H9 (cell line): ENCODE data around the gene NSG1. TPM values are rescaled to one million over a fixed set of nuclear protein-coding genes. Genes with fewer than 3 reads are reported as not detected.

ENCODE experiments used
- DNase-seq: peaks from one replicate; pipeline ENCODE4 v3.0.0-alpha.2; 2017
- H2AFZ ChIP-seq: one replicate; pipeline ENCODE4 v1.6.1; 2013; ENCODE audit warnings: mild to moderate bottlenecking, low read length, control low read depth, moderate library complexity
- H2AK5ac ChIP-seq: 2 replicates; pipeline ENCODE4 v1.6.1; 2013; ENCODE audit warnings: low read length, control low read depth, mixed read lengths; ENCODE audit not compliant: insufficient read length
- H2BK120ac ChIP-seq: one replicate; pipeline ENCODE4 v1.6.1; 2013; ENCODE audit warnings: low read depth, mild to moderate bottlenecking, low read length, control low read depth, inconsistent platforms; ENCODE audit not compliant: poor library complexity, severe bottlenecking
- H2BK12ac ChIP-seq: 2 replicates; pipeline ENCODE4 v1.6.1; 2013; ENCODE audit warnings: low read length, control low read depth, mixed read lengths, low read depth; ENCODE audit not compliant: insufficient read length
- H2BK15ac ChIP-seq: 2 replicates; pipeline ENCODE4 v1.6.1; 2013; ENCODE audit warnings: low read depth, low read length, control low read depth
- H2BK20ac ChIP-seq: one replicate; pipeline ENCODE4 v1.6.1; 2013; ENCODE audit warnings: low read depth, mild to moderate bottlenecking, low read length, control low read depth, inconsistent platforms; ENCODE audit not compliant: poor library complexity, severe bottlenecking
- H2BK5ac ChIP-seq: 2 replicates; pipeline ENCODE4 v1.6.1; 2013; ENCODE audit warnings: low read length, control low read depth, mixed read lengths; ENCODE audit not compliant: insufficient read length
- H3K14ac ChIP-seq: 2 replicates; pipeline ENCODE4 v1.6.1; 2013; ENCODE audit warnings: low read length, control low read depth; ENCODE audit not compliant: insufficient read depth
- H3K18ac ChIP-seq: 2 replicates; pipeline ENCODE4 v1.6.1; 2013; ENCODE audit warnings: low read depth, mild to moderate bottlenecking, mixed read lengths, low read length, control low read depth; ENCODE audit not compliant: insufficient read length
- H3K23ac ChIP-seq: 2 replicates; pipeline ENCODE4 v1.6.1; 2013; ENCODE audit warnings: low read length, control low read depth, mixed read lengths, low read depth; ENCODE audit not compliant: insufficient read length
- H3K23me2 ChIP-seq: 2 replicates; pipeline ENCODE4 v1.6.1; 2013; ENCODE audit warnings: low read depth, mild to moderate bottlenecking, mixed read lengths, low read length, control low read depth; ENCODE audit not compliant: insufficient read length, poor library complexity, severe bottlenecking
- H3K27ac ChIP-seq: 2 replicates; pipeline ENCODE4 v1.5.1; 2013; ENCODE audit warnings: low read length, control low read depth, mixed read lengths, low read depth; ENCODE audit not compliant: insufficient read length
- H3K27me3 ChIP-seq: 2 replicates; pipeline ENCODE4 v1.6.1; 2013; ENCODE audit warnings: low read length, control low read depth, inconsistent platforms; ENCODE audit not compliant: insufficient read depth
- H3K4ac ChIP-seq: 2 replicates; pipeline ENCODE4 v1.6.1; 2013; ENCODE audit warnings: low read depth, mild to moderate bottlenecking, control low read depth, inconsistent platforms, low read length, moderate library complexity
- H3K4me1 ChIP-seq: 2 replicates; pipeline ENCODE4 v1.6.1; 2013; ENCODE audit warnings: low read length, control low read depth, inconsistent platforms; ENCODE audit not compliant: insufficient read depth
- H3K4me2 ChIP-seq: 2 replicates; pipeline ENCODE4 v1.6.1; 2013; ENCODE audit warnings: low read length, control low read depth, mixed read lengths; ENCODE audit not compliant: insufficient read length, insufficient read depth
- H3K56ac ChIP-seq: 2 replicates; pipeline ENCODE4 v1.6.1; 2013; ENCODE audit warnings: low read depth, mild to moderate bottlenecking, mixed read lengths, low read length, control low read depth; ENCODE audit not compliant: insufficient read length
- H3K79me1 ChIP-seq: 2 replicates; pipeline ENCODE4 v1.6.1; 2013; ENCODE audit warnings: low read depth, mild to moderate bottlenecking, moderate library complexity, low read length, control low read depth, inconsistent platforms; ENCODE audit not compliant: insufficient read depth, poor library complexity, severe bottlenecking
- H3K79me2 ChIP-seq: 2 replicates; pipeline ENCODE4 v1.6.1; 2013; ENCODE audit warnings: low read length, control low read depth, inconsistent platforms; ENCODE audit not compliant: insufficient read depth
- H3K9ac ChIP-seq: 2 replicates; pipeline ENCODE4 v1.6.1; 2013; ENCODE audit warnings: low read length, control low read depth, mixed read lengths; ENCODE audit not compliant: insufficient read length; ENCODE audit errors: extremely low read depth
- H3K9me3 ChIP-seq: one replicate; pipeline ENCODE4 v1.6.1; 2013; ENCODE audit warnings: low read depth, low read length, inconsistent platforms; ENCODE audit not compliant: control insufficient read depth
- H3T11ph ChIP-seq: one replicate; pipeline ENCODE4 v1.6.1; 2013; ENCODE audit warnings: mild to moderate bottlenecking, low read length, control low read depth, inconsistent platforms
- H4K20me1 ChIP-seq: one replicate; pipeline ENCODE4 v1.6.1; 2013; ENCODE audit not compliant: control insufficient read depth, insufficient read length, insufficient read depth
- H4K5ac ChIP-seq: 2 replicates; pipeline ENCODE4 v1.6.1; 2013; ENCODE audit warnings: low read depth, mild to moderate bottlenecking, mixed read lengths, low read length, control low read depth; ENCODE audit not compliant: insufficient read length
- H4K8ac ChIP-seq: replicated peaks from 2 replicates; pipeline ENCODE4 v1.6.1; 2013; ENCODE audit warnings: low read length, control low read depth, mixed read lengths, low read depth; ENCODE audit not compliant: insufficient read length
- H4K91ac ChIP-seq: 2 replicates; pipeline ENCODE4 v1.6.1; 2013; ENCODE audit warnings: low read depth, mild to moderate bottlenecking, moderate library complexity, mixed read lengths, low read length, control low read depth; ENCODE audit not compliant: insufficient read length
- H3K27ac Mint-ChIP-seq, 3 experiments: 2 replicates in 2 of 3; 3 replicates in 1 of 3; pipeline ENCODE4 v1.8.0; 2020 to 2021; ENCODE audit warnings: mixed read lengths in 3 of 3, mild to moderate bottlenecking in 1 of 3, moderate library complexity in 1 of 3
- H3K27me3 Mint-ChIP-seq: 2 replicates; pipeline ENCODE4 v1.8.0; 2021; ENCODE audit warnings: low read depth, mild to moderate bottlenecking, moderate library complexity, mixed read lengths
- H3K36me3 Mint-ChIP-seq, 3 experiments: 2 replicates in 2 of 3; 3 replicates in 1 of 3; pipeline ENCODE4 v1.8.0; 2020 to 2021; ENCODE audit warnings: low read depth in 3 of 3, mixed read lengths in 3 of 3; ENCODE audit not compliant: insufficient read depth in 1 of 3
- H3K4me1 Mint-ChIP-seq, 2 experiments: 2 replicates each; pipeline ENCODE4 v1.8.0; 2020; ENCODE audit warnings: mixed read lengths in 2 of 2
- H3K4me3 Mint-ChIP-seq, 2 experiments: 2 replicates in 1 of 2; 3 replicates in 1 of 2; pipeline ENCODE4 v1.8.0; 2020 to 2021; ENCODE audit warnings: mild to moderate bottlenecking in 2 of 2, mixed read lengths in 2 of 2, moderate library complexity in 1 of 2
- H3K9me3 Mint-ChIP-seq, 2 experiments: 2 replicates in 1 of 2; 3 replicates in 1 of 2; pipeline ENCODE4 v1.8.0; 2020; ENCODE audit warnings: mild to moderate bottlenecking in 2 of 2, mixed read lengths in 2 of 2, moderate library complexity in 1 of 2
- WGBS: extraction: QIAGEN DNeasy Blood & Tissue Kit; methylation state at CpG from one replicate; pipeline ENCODE4 v1.1.7; 2013; ENCODE audit warnings: missing lambda C conversion rate, low lambda C conversion rate, mixed read lengths; ENCODE audit not compliant: insufficient read length; ENCODE audit errors: extremely low coverage; 5-methylcytosine and 5-hydroxymethylcytosine counted together
- total RNA-seq: library from RNA; stranded (reverse); gene quantifications from 2 replicates; pipeline ENCODE4 v1.2.1, GENCODE V29; 2021
- TF ChIP-seq, protein P1 (sequence below): fragments of 200-600 bp; sonication (generic); conservative IDR thresholded peaks from 3 replicates; pipeline ENCODE4 v1.8.0; 2021; ENCODE audit warnings: antibody characterized with exemption, mild to moderate bottlenecking

Gene NSG1
- total RNA-seq, 1 experiment from 2014 or later: 9.3 TPM

DNA sequence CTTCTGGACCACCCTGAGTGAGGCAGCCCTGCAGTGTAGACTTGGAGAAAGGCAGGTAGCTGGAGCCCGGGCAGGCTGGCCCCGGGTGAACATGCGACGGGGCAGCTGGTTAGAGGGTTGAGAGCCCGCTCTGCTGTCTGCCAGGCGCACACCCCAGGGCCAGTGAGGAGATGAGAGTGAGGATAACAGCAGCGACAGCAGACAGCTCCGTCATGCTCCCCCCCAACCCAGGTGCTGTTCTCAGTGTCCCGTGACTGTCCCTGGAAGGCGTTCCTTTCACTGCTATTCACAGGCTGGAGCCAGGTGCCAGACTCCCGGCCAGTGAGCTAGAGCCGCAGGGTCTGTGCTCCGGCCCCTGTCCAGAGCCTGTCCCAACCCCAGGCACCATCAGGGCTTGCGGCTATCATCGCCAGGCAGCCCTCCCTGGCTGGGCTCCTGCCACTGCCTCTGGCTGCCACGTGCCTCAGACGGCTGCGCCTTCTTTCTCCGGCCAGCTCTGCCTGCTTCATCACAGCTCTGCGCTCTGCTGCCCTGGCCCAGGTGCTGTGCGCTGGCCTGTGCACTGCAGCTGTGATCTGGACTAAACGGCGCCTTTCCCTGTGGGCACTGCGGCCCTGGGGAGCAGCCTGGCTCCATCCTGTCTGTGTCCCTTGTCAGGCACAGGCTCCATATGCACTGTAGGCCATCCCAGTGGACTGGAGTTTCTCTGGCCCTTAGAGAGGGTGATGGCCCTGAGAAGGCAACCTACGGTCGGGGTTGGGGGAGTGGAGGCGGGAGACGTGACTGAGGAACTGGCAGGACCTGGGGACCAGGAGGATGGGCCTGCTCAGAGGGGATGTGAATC lies 19.8 kb downstream of the NSG1 start:
- Histone ChIP-seq H2BK5ac (no peak overlapping the region), H2BK15ac (no peak overlapping the region), H3K9me3 (no peaks in the 10 kb centered on the region), H2AK5ac (no peak overlapping the region), H3K27ac (no peak overlapping the region), H3K23ac (no peak overlapping the region), H2BK20ac (no peak overlapping the region), H4K20me1 (no peaks in the 10 kb centered on the region), H4K5ac (no peak overlapping the region), H2AFZ (no peak overlapping the region), H3K9ac (no peak overlapping the region), H3K23me2 (no peaks in the 10 kb centered on the region), H3K79me1 (no peaks in the 10 kb centered on the region), H4K8ac (no peak overlapping the region), H2BK12ac (no peak overlapping the region), H4K91ac (no peak overlapping the region), H3K4me1 (no peaks in the 10 kb centered on the region), H3K14ac (no peak overlapping the region), H3K79me2 (no peaks in the 10 kb centered on the region), H3K4me2 (no peak overlapping the region), H3K18ac (no peak overlapping the region), H3T11ph (no peak overlapping the region), H2BK120ac (no peak overlapping the region), H3K4ac (no peak overlapping the region), H3K27me3 (no peaks in the 10 kb centered on the region), H3K56ac (no peak overlapping the region)
- H3K36me3 Mint-ChIP-seq: no peaks in the 10 kb centered on the region; a peak in 1 of 7 replicates
- H3K27me3 Mint-ChIP-seq: peaks cover 6% of the 10 kb centered on the region
- TF ChIP-seq, protein P1, sequence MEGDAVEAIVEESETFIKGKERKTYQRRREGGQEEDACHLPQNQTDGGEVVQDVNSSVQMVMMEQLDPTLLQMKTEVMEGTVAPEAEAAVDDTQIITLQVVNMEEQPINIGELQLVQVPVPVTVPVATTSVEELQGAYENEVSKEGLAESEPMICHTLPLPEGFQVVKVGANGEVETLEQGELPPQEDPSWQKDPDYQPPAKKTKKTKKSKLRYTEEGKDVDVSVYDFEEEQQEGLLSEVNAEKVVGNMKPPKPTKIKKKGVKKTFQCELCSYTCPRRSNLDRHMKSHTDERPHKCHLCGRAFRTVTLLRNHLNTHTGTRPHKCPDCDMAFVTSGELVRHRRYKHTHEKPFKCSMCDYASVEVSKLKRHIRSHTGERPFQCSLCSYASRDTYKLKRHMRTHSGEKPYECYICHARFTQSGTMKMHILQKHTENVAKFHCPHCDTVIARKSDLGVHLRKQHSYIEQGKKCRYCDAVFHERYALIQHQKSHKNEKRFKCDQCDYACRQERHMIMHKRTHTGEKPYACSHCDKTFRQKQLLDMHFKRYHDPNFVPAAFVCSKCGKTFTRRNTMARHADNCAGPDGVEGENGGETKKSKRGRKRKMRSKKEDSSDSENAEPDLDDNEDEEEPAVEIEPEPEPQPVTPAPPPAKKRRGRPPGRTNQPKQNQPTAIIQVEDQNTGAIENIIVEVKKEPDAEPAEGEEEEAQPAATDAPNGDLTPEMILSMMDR: no peak
- peak overlapping the region in 2 of 3 experiments; percentile 49 to 58; a peak in 1 of 7 replicates for H3K27ac Mint-ChIP-seq
- H3K4me1 Mint-ChIP-seq: peaks cover 10 to 12% of the 10 kb centered on the region in 2 experiments
- DNase-seq: no peak
- H3K9me3 Mint-ChIP-seq: no peaks in the 10 kb centered on the region
- H3K4me3 Mint-ChIP-seq: no peak overlapping the region
- WGBS: no CpG with 5 or more reads among the region's 28 CpGs
